Psoas muscle (tissue), 8 donors: ENCODE data around the gene TMEM217. TPM values are rescaled to one million over a fixed set of nuclear protein-coding genes. Genes with fewer than 3 reads are reported as not detected.
A peak's percentile ranks its signal among the peaks of the same experiment; 100 is the strongest.

Experiments used
- ATAC-seq, 4 donors: fragments of 200-7000 bp; cut with Tn5 transposase; one replicate each; pipeline ENCODE4 v1.9.1; 2020; ENCODE audit warnings: moderate library complexity in 3 of 4, mild to moderate bottlenecking in 2 of 4
- DNase-seq, 2 donors: peaks; one replicate each; pipeline ENCODE4 v3.0.0-alpha.2; 2020
- H3K27ac ChIP-seq: fragments of 200-600 bp; one replicate; pipeline ENCODE4 v1.8.0; 2022
- H3K27me3 ChIP-seq, 3 donors: fragments of 200-600 bp in 1 of 3; one replicate each; pipeline versions ENCODE4 v1.6.1 to v1.8.0; 2013 to 2022; ENCODE audit warnings: low read length in 2 of 3, mild to moderate bottlenecking in 2 of 3, moderate library complexity in 1 of 3; ENCODE audit not compliant: insufficient read depth in 3 of 3
- H3K36me3 ChIP-seq, 2 donors: fragments of 200-600 bp in 1 of 2; one replicate each; pipeline versions ENCODE4 v1.6.1 to v1.8.0; 2013 to 2022; ENCODE audit warnings: low read depth in 1 of 2, mild to moderate bottlenecking in 1 of 2, moderate library complexity in 1 of 2; ENCODE audit not compliant: insufficient read depth in 1 of 2
- H3K4me1 ChIP-seq: fragments of 200-600 bp; one replicate; pipeline ENCODE4 v1.8.0; 2022
- H3K4me3 ChIP-seq: fragments of 200-600 bp; one replicate; pipeline ENCODE4 v1.8.0; 2022; ENCODE audit warnings: mild to moderate bottlenecking
- H3K9me3 ChIP-seq: fragments of 200-600 bp; one replicate; pipeline ENCODE4 v1.8.0; 2022
- WGBS, 3 donors: extraction: QIAGEN DNeasy Blood & Tissue Kit; methylation state at CpG; one replicate each; pipeline versions ENCODE4 v1.1.6 to v1.1.7; 2013; 5-methylcytosine and 5-hydroxymethylcytosine counted together
- intact Hi-C, 2 donors: fragments of 100-400 bp; cut with DNase I; formaldehyde crosslinking; loops; one replicate each; pipeline versions ENCODE4 v1.11.0 to v1.14.2; 2022
- polyA plus RNA-seq, 3 donors: library from polyadenylated mRNA; stranded (reverse); fragments of 200-250 nt; gene quantifications; one replicate each; pipeline ENCODE4 v1.2.3, GENCODE V29; 2013
- total RNA-seq, 4 donors: library from RNA; stranded (reverse); fragmentation: NEBNext Ultra II Directional in 2 of 4; extraction: Animal tissue kit (Norgen Biotek cat#: 25700) in 2 of 4; gene quantifications; one replicate each; pipeline versions ENCODE4 v1.2.1 to v1.2.4, GENCODE V29; 2021 to 2023
- TF ChIP-seq, protein P1 (sequence below): fragments of 200-600 bp; IDR thresholded peaks from one replicate; pipeline ENCODE4 v1.8.0; 2022; ENCODE audit warnings: antibody characterized with exemption
- donor health status: healthy with polysubstance abuse.
- donor health status: DM: no; HTN: no; CAD: no; lungs with moderate emphysema.
- donor health status: Bipolar disorder and iron deficiency.
- donor health status: healthy.
- donor health status: DM: yes; HTN: yes; CAD: no.
- donor health status: DM: no; HTN: no; CAD: no.
- donor health status: DM: no; HTN: no; CAD: no.
- donor health status: DM: yes; HTN: yes; CAD: no.

TMEM217 gene
- total and polyA plus RNA-seq, 7 donors: 0.05 to 4.3 (median 0.31) TPM; not detected in 1

DNA sequence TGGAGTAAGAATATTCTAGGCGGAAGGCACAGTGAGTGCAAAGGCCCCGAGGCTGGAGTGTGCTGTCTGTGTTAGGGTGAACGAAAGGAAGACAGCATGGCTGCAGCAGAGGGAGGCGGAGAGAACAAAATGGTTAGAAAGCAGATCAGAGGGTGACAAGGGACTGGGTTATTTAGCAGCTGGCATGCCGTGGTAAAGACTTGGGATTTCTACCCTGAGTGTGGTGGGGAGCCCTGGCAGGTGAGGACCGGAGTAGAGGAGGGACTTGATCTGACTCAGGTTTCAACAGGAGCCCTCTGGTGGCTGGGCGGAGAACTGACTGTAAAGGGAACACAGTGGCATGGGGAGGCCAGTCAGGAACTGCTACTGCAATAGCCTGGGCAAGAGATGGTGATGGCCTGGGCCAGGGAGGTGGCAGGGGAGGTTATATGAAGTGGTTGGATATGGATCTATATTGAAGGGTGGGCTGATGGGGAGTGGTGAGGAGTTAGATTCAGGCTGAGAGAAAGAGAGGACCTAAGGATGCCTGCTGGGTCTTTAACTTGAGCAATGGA, 50.0 kb downstream of the TMEM217 start:
- no peaks in the 10 kb centered on the region for H3K9me3 ChIP-seq
- TF ChIP-seq, protein P1, sequence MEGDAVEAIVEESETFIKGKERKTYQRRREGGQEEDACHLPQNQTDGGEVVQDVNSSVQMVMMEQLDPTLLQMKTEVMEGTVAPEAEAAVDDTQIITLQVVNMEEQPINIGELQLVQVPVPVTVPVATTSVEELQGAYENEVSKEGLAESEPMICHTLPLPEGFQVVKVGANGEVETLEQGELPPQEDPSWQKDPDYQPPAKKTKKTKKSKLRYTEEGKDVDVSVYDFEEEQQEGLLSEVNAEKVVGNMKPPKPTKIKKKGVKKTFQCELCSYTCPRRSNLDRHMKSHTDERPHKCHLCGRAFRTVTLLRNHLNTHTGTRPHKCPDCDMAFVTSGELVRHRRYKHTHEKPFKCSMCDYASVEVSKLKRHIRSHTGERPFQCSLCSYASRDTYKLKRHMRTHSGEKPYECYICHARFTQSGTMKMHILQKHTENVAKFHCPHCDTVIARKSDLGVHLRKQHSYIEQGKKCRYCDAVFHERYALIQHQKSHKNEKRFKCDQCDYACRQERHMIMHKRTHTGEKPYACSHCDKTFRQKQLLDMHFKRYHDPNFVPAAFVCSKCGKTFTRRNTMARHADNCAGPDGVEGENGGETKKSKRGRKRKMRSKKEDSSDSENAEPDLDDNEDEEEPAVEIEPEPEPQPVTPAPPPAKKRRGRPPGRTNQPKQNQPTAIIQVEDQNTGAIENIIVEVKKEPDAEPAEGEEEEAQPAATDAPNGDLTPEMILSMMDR: peak; percentile 66
- intact Hi-C loops: loop anchor here (2.0 to 10.0 kb wide), 3 partner anchors 35 to 443 kb away; partner anchors contain the start of gene C6orf89 (in 1 of the 2)
- H3K4me1 ChIP-seq: no peaks in the 10 kb centered on the region
- DNase-seq (peak; percentile 83 to 85), ATAC-seq (peak; percentile 64 to 76 (median 74))
- H3K4me3 ChIP-seq: no peak overlapping the region
- H3K27me3 ChIP-seq: no peaks in the 10 kb centered on the region
- H3K36me3 ChIP-seq: no peaks in the 10 kb centered on the region
- no peak overlapping the region for H3K27ac ChIP-seq
- WGBS, 3 donors: 58 to 68% (median 62%) methylated on average over 7 of the region's 7 CpGs

DNA sequence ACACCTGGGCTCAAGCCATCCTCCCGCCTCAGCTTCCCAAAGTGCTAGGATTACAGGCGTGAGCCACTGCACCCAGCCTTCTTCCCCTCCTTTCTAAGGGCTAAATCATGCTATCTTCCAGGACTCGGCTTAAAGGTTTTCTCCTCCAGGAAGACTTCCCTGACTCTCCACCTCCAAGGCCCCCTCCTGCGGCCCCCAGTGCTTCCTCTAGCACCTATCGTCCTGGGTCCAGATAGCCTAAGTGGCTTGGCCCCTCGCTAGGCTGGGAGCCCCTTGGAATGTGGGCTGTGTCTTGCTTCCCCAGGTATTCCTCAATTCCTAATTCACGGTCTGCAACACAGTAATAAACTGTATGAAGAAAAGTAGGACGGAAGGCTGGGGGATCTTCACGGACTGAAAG, 51.3 kb downstream of the TMEM217 start:
- H3K36me3 ChIP-seq: no peaks in the 10 kb centered on the region
- no peak overlapping the region for H3K4me3 ChIP-seq
- ATAC-seq: no peak
- no peaks in the 10 kb centered on the region for H3K9me3 ChIP-seq
- no peak for DNase-seq
- H3K27me3 ChIP-seq: no peaks in the 10 kb centered on the region
- TF ChIP-seq, protein P1: no peak
- no peak overlapping the region for H3K27ac ChIP-seq
- intact Hi-C loops: loop anchor here in 1 of 2 donors (10.0 kb wide), 2 partner anchors 322 to 442 kb away; partner anchors contain the start of gene C6orf89
- 89 to 93% (median 91%) methylated on average over 9 of the region's 9 CpGs for WGBS, 3 donors
- no peaks in the 10 kb centered on the region for H3K4me1 ChIP-seq

DNA sequence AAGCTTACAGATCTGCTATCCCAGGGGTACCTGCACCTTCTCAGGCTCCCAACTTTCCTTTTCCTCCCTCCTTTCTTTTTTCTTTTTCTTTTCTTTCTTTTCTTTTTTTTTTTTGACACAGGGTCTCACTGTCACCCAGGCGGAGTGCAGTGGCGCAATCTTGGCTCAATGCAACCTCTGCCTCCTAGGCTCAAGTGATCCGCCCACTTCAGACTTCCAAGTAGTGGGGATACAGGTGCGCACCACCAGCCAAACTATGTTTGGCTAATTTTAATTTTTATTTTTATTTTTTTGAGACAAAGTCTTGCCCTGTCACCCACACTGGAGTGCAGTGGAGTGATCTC, 52.0 kb downstream of the TMEM217 start:
- H3K36me3 ChIP-seq: no peaks in the 10 kb centered on the region
- H3K4me1 ChIP-seq: no peaks in the 10 kb centered on the region
- no peaks in the 10 kb centered on the region for H3K9me3 ChIP-seq
- H3K27me3 ChIP-seq: no peaks in the 10 kb centered on the region
- no peak for ATAC-seq
- H3K4me3 ChIP-seq: no peak overlapping the region
- no peak for DNase-seq
- 90 to 98% (median 92%) methylated on average over 4 of the region's 4 CpGs for WGBS, 3 donors
- no peak overlapping the region for H3K27ac ChIP-seq
- intact Hi-C loops: loop anchor here in 1 of 2 donors (10.0 kb wide), 2 partner anchors 321 to 441 kb away; partner anchors contain the start of gene C6orf89
- TF ChIP-seq, protein P1: no peak

DNA sequence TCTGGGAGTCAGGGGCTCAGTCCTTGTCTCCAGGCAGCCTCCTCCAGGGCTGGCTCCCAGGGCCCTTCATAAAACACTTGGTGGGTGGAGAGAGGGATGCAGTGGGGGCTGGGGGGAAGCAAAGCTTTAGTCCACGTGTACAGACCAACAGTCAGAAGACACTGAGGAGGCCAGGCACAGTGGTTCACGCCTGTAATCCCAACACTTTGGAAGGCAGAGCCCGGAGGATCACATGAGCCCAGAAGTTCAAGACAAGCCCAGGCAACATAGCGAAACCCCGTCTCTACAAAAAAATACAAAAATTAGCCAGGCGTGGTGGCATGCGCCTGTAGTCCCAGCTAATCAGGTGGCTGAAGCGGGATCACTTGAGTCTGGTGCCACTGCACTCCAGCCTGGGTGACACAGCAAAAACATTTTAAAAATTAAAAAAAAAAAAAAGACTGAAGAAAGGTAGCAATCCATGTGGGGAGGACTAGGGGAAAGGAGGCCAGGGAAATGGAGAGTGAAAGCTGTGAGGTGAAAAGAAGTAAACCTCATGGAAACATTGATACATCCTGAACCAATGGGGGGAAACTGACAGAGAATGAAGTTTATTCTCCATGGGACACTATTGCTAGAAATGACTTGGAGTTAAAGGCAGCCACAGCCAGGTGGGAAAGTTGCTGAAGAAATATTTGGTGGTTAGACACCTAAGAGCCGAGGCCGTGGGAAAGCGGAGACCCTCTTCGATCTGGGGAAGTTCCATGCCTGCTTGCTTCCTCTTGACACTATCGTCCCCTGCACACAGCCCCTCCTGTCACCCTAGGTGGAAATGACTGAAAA, 52.6 kb downstream of the TMEM217 start:
- ATAC-seq (no peak), DNase-seq (no peak)
- H3K4me3 ChIP-seq: no peak overlapping the region
- H3K36me3 ChIP-seq: no peaks in the 10 kb centered on the region
- H3K27ac ChIP-seq: no peak overlapping the region
- 75 to 86% (median 79%) methylated on average over 13 of the region's 13 CpGs for WGBS, 3 donors
- intact Hi-C loops: loop anchor here in 1 of 2 donors (10.0 kb wide), 2 partner anchors 321 to 441 kb away; partner anchors contain the start of gene C6orf89
- no peaks in the 10 kb centered on the region for H3K4me1 ChIP-seq
- TF ChIP-seq, protein P1: no peak
- no peaks in the 10 kb centered on the region for H3K9me3 ChIP-seq
- no peaks in the 10 kb centered on the region for H3K27me3 ChIP-seq
